WERI-Rb-1 (cell line): ENCODE data around the gene RFTN1.

ENCODE experiments used
- DNase-seq: peaks from one replicate; pipeline ENCODE4 v3.0.0-alpha.2; 2020
- H3K27ac ChIP-seq: fragments of 250-450 bp; sonication (Bioruptor Pico); 2 replicates; pipeline ENCODE4 v1.5.1; 2020; ENCODE audit warnings: mild to moderate bottlenecking, moderate library complexity
- H3K27me3 ChIP-seq: fragments of 250-450 bp; sonication (Bioruptor Pico); 2 replicates; pipeline ENCODE4 v1.5.1; 2021; ENCODE audit warnings: mild to moderate bottlenecking, low read depth, moderate library complexity; ENCODE audit not compliant: insufficient read depth, severe bottlenecking
- H3K36me3 ChIP-seq: fragments of 250-450 bp; sonication (Bioruptor Pico); 2 replicates; pipeline ENCODE4 v1.5.1; 2020; ENCODE audit warnings: mild to moderate bottlenecking, moderate library complexity
- H3K4me3 ChIP-seq: 2 replicates; pipeline ENCODE4 v1.5.1; 2011; ENCODE audit warnings: low read depth, mild to moderate bottlenecking, control low read depth, low read length
- H3K9me3 ChIP-seq: fragments of 250-450 bp; sonication (Bioruptor Pico); 2 replicates; pipeline ENCODE4 v1.5.1; 2021; ENCODE audit warnings: mild to moderate bottlenecking, moderate library complexity; ENCODE audit not compliant: severe bottlenecking
- CTCF ChIP-seq: IDR thresholded peaks from 2 replicates; pipeline ENCODE4 v1.5.1; 2011; ENCODE audit warnings: low read depth, mild to moderate bottlenecking, control low read depth, inconsistent platforms, low read length

RFTN1 gene

GRCh38 chr3:16288664-16289063, 224.8 kb downstream of the RFTN1 start:
- no peak for TF ChIP-seq CTCF
- Histone ChIP-seq H3K36me3 (peaks cover 18% of the 10 kb centered on the region), H3K9me3 (peaks cover 3% of the 10 kb centered on the region), H3K4me3 (no peak overlapping the region), H3K27ac (no peak overlapping the region), H3K27me3 (no peaks in the 10 kb centered on the region)
- no peak for DNase-seq

- Histone ChIP-seq H3K27ac (no peak overlapping the region), H3K36me3 (peaks cover 13% of the 10 kb centered on the region; the same call in 1 of the 2 replicates), H3K9me3 (no peaks in the 10 kb centered on the region), H3K4me3 (no peak overlapping the region), H3K27me3 (no peaks in the 10 kb centered on the region)
- no peak for TF ChIP-seq CTCF
- DNase-seq, result no peak
Observed at GRCh38 chr3:16286751-16287543, 226.6 kb downstream of the RFTN1 start.

GRCh38 chr3:16286161-16286560, 227.3 kb downstream of the RFTN1 start:
- no peak for TF ChIP-seq CTCF
- Histone ChIP-seq H3K27ac (no peak overlapping the region), H3K36me3 (peaks cover 13% of the 10 kb centered on the region; the same call in 1 of the 2 replicates), H3K4me3 (no peak overlapping the region), H3K27me3 (no peaks in the 10 kb centered on the region), H3K9me3 (no peaks in the 10 kb centered on the region)
- DNase-seq, result no peak

- no peak overlapping the region for H3K27ac ChIP-seq
- no peak for TF ChIP-seq CTCF
- no peak overlapping the region for H3K4me3 ChIP-seq
- peaks cover 8% of the 10 kb centered on the region; the same call in 1 of the 2 replicates for H3K36me3 ChIP-seq
- no peaks in the 10 kb centered on the region for H3K9me3 ChIP-seq
- no peak for DNase-seq
- H3K27me3 ChIP-seq, result no peaks in the 10 kb centered on the region
Observed at GRCh38 chr3:16284633-16285032, 228.9 kb downstream of the RFTN1 start.

DNA sequence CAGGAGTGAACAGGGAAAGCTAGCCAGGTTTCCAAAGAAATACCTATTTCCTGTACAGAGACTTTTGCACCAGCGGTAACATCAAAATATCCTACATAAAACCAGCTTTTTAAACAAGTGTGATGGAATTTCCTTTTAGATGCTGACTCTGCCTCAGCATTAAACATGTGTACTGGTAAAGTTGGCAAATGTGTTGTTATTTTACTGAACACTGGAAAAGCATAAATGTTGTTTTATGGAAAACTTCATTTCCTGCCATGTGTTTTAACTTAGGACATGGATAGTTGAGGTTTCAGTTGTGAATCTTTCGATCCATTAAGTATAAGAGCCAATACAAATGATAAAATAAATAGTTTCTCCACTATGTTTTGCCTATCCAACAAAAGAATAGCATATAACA, 232.8 kb downstream of the RFTN1 start:
- DNase-seq, result no peak

More for the DNA sequence above, 232.8 kb downstream of the RFTN1 start:
- Histone ChIP-seq H3K27ac (no peak overlapping the region), H3K27me3 (no peaks in the 10 kb centered on the region), H3K36me3 (peaks cover 2% of the 10 kb centered on the region; the same call in 1 of the 2 replicates), H3K9me3 (no peaks in the 10 kb centered on the region), H3K4me3 (no peak overlapping the region)
- no peak for TF ChIP-seq CTCF
